ENCODE measurements around the gene ULK2. TPM values are rescaled to one million over a fixed set of nuclear protein-coding genes. Genes with fewer than 3 reads are reported as not detected.

The ULK2 gene
- polyA plus RNA-seq, 1 of the 3 experiments (the other 2 are of a cell fraction): 18.0 TPM

DNA sequence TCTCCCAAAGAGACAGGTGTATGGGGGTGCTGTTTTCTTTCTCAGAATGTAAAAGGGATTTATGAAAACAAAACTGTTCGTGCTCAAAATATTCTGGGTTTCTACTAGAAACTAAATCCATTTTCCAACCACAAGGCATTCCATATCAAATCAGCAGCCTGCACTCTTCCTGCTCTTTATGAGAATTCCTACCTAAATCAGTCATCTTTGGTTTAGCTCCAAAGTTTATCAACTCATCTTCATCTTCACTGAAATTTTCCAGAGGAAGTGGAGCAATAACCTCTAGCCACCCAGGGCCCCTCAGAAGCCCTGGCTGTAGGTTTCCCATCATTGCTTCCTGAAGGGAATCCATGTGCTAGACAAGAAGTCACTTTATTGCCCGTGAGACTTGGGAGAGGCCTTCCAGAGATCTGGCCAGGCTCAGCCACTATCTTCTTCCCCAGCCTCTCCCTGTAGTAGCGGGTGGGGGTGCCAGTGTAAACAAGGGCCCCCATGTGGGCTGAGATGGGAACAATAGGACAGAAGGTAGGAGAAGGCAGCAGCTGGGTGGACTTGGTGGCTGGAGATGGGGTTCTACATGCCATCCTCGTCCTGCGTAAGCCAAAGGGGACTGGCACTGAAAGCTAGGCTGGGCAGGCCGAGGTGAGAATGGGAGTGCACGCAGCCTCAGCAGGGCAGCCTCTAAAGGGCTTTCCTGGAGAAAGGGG lies 97.6 kb downstream of the ULK2 start:
- peak overlapping the region; percentile 7; the same call in 1 of the 2 replicates for H2AFZ ChIP-seq (ENCODE audit: low read depth)
- DNase-seq: no peak
- TF ChIP-seq RCOR1 (IDR thresholded peaks at IDR 0.05; ENCODE audit: low read length) (no peak), FOSL2 (IDR thresholded peaks at IDR 0.05; ENCODE audit: borderline replicate concordance, low read depth) (no peak), MEF2A (IDR thresholded peaks at IDR 0.05; ENCODE audit: borderline replicate concordance, low read depth) (no peak), SMC3 (IDR thresholded peaks at IDR 0.05; ENCODE audit: low read depth, low read length) (no peak), NRF1 (IDR thresholded peaks at IDR 0.05; ENCODE audit: low read depth, low read length) (no peak), JUND (IDR thresholded peaks at IDR 0.05) (peak; percentile 63), RXRA (IDR thresholded peaks at IDR 0.05; ENCODE audit: borderline replicate concordance, low read depth) (peak; percentile 26; the same call in 1 of the 2 replicates), RAD21 (IDR thresholded peaks at IDR 0.05; ENCODE audit: low read length) (no peak), GATA2 (CRISPR knock-in tag; IDR thresholded peaks at IDR 0.05) (no peak), RFX5 (IDR thresholded peaks at IDR 0.05; ENCODE audit: low read length) (no peak), GABPA (IDR thresholded peaks at IDR 0.05; ENCODE audit: low read depth) (no peak), POLR2AphosphoS5 (IDR thresholded peaks at IDR 0.05; ENCODE audit: low read depth, low read length) (peak; percentile 43; the same call in 1 of the 2 replicates), EZH2phosphoT487 (IDR thresholded peaks at IDR 0.05; ENCODE audit: borderline replicate concordance, low read depth) (no peak), NFIC (IDR thresholded peaks at IDR 0.05; ENCODE audit: borderline replicate concordance) (peak; percentile 71), MXI1 (IDR thresholded peaks at IDR 0.05; ENCODE audit: low read depth, low read length) (no peak), ELF1 (IDR thresholded peaks at IDR 0.05) (peak; percentile 43; the same call in 1 of the 2 replicates), FOXJ3 (CRISPR knock-in tag; IDR thresholded peaks at IDR 0.05) (no peak)
- TF ChIP-seq, protein P1, sequence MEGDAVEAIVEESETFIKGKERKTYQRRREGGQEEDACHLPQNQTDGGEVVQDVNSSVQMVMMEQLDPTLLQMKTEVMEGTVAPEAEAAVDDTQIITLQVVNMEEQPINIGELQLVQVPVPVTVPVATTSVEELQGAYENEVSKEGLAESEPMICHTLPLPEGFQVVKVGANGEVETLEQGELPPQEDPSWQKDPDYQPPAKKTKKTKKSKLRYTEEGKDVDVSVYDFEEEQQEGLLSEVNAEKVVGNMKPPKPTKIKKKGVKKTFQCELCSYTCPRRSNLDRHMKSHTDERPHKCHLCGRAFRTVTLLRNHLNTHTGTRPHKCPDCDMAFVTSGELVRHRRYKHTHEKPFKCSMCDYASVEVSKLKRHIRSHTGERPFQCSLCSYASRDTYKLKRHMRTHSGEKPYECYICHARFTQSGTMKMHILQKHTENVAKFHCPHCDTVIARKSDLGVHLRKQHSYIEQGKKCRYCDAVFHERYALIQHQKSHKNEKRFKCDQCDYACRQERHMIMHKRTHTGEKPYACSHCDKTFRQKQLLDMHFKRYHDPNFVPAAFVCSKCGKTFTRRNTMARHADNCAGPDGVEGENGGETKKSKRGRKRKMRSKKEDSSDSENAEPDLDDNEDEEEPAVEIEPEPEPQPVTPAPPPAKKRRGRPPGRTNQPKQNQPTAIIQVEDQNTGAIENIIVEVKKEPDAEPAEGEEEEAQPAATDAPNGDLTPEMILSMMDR (IDR thresholded peaks at IDR 0.05): no peak
- TF ChIP-seq, protein P2, sequence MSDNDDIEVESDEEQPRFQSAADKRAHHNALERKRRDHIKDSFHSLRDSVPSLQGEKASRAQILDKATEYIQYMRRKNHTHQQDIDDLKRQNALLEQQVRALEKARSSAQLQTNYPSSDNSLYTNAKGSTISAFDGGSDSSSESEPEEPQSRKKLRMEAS (IDR thresholded peaks at IDR 0.05; ENCODE audit: low read depth): peak; percentile 29; the same call in 1 of the 2 replicates
- TF ChIP-seq, protein P3, sequence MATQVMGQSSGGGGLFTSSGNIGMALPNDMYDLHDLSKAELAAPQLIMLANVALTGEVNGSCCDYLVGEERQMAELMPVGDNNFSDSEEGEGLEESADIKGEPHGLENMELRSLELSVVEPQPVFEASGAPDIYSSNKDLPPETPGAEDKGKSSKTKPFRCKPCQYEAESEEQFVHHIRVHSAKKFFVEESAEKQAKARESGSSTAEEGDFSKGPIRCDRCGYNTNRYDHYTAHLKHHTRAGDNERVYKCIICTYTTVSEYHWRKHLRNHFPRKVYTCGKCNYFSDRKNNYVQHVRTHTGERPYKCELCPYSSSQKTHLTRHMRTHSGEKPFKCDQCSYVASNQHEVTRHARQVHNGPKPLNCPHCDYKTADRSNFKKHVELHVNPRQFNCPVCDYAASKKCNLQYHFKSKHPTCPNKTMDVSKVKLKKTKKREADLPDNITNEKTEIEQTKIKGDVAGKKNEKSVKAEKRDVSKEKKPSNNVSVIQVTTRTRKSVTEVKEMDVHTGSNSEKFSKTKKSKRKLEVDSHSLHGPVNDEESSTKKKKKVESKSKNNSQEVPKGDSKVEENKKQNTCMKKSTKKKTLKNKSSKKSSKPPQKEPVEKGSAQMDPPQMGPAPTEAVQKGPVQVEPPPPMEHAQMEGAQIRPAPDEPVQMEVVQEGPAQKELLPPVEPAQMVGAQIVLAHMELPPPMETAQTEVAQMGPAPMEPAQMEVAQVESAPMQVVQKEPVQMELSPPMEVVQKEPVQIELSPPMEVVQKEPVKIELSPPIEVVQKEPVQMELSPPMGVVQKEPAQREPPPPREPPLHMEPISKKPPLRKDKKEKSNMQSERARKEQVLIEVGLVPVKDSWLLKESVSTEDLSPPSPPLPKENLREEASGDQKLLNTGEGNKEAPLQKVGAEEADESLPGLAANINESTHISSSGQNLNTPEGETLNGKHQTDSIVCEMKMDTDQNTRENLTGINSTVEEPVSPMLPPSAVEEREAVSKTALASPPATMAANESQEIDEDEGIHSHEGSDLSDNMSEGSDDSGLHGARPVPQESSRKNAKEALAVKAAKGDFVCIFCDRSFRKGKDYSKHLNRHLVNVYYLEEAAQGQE (IDR thresholded peaks at IDR 0.05; ENCODE audit: low read depth, low read length): no peak
- TF ChIP-seq, protein P4, sequence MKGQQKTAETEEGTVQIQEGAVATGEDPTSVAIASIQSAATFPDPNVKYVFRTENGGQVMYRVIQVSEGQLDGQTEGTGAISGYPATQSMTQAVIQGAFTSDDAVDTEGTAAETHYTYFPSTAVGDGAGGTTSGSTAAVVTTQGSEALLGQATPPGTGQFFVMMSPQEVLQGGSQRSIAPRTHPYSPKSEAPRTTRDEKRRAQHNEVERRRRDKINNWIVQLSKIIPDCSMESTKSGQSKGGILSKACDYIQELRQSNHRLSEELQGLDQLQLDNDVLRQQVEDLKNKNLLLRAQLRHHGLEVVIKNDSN (IDR thresholded peaks at IDR 0.05; ENCODE audit: borderline replicate concordance, low read depth): no peak
- TF ChIP-seq, protein P5, sequence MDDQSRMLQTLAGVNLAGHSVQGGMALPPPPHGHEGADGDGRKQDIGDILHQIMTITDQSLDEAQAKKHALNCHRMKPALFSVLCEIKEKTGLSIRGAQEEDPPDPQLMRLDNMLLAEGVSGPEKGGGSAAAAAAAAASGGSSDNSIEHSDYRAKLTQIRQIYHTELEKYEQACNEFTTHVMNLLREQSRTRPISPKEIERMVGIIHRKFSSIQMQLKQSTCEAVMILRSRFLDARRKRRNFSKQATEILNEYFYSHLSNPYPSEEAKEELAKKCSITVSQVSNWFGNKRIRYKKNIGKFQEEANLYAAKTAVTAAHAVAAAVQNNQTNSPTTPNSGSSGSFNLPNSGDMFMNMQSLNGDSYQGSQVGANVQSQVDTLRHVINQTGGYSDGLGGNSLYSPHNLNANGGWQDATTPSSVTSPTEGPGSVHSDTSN (IDR thresholded peaks at IDR 0.05): peak; percentile 45; the same call in 1 of the 2 replicates
- TF ChIP-seq, protein P6, sequence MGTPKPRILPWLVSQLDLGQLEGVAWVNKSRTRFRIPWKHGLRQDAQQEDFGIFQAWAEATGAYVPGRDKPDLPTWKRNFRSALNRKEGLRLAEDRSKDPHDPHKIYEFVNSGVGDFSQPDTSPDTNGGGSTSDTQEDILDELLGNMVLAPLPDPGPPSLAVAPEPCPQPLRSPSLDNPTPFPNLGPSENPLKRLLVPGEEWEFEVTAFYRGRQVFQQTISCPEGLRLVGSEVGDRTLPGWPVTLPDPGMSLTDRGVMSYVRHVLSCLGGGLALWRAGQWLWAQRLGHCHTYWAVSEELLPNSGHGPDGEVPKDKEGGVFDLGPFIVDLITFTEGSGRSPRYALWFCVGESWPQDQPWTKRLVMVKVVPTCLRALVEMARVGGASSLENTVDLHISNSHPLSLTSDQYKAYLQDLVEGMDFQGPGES (IDR thresholded peaks at IDR 0.05; ENCODE audit: low read depth, low read length): no peak

More for the DNA sequence above, 97.6 kb downstream of the ULK2 start:
- Histone ChIP-seq H3K9ac (no peak overlapping the region), H3K4me3 (ENCODE audit: low read depth in 2 of 2, low read length in 1 of 2) (no peak overlapping the region), H3K79me2 (ENCODE audit: insufficient read depth) (no peaks in the 10 kb centered on the region), H3F3A (replicated peaks; ENCODE audit: insufficient read depth) (peaks cover 7% of the 10 kb centered on the region), H3K4me2 (peak overlapping the region; percentile 35; the same call in 1 of the 2 replicates), H3K27ac (ENCODE audit: low read depth in 2 of 2, low read length in 1 of 2) (peak overlapping the region in 1 of 2 experiments; percentile 70; a peak in 2 of 4 replicates), H4K20me1 (ENCODE audit: insufficient read depth) (no peaks in the 10 kb centered on the region), H3K9me2 (no peaks in the 10 kb centered on the region), H3K9me3 (no peaks in the 10 kb centered on the region), H3K36me3 (replicated peaks in 1 of 2; ENCODE audit: control insufficient read depth in 1 of 2, insufficient read depth in 2 of 2, low read length in 1 of 2) (peaks cover 0 to 5% of the 10 kb centered on the region in 2 experiments), H3K4me1 (ENCODE audit: control insufficient read depth in 1 of 2, insufficient read depth in 2 of 2, low read depth in 1 of 2, low read length in 1 of 2) (peaks cover 0 to 3% of the 10 kb centered on the region in 2 experiments; a peak in 2 of 4 replicates), H3K27me3 (ENCODE audit: insufficient read depth) (no peaks in the 10 kb centered on the region)
- WGBS (ENCODE audit: low lambda C conversion rate): 81% methylated on average over 7 of the region's 7 CpGs
- ChIA-PET POLR2A (no interaction called here), CTCF (interaction anchor here (1.0 to 5.1 kb wide), 5 partner anchors 8 to 408 kb away, joined by 3 to 63 read pairs (median 17); partner anchors contain the start of gene B9D1)

All from SK-N-SH (cell line).